Activated CD4-positive, alpha-beta T cell treated with anti-CD3 and anti-CD28 coated beads for 36 hours (primary cell): ENCODE measurements around the gene TAF1B. TPM values are rescaled to one million over a fixed set of nuclear protein-coding genes. Genes with fewer than 3 reads are reported as not detected.
"Not testable (repeated sequence)": the region's sequence is repeated elsewhere in the genome, so short reads cannot be mapped to it uniquely, and the experiment has no call there.

ENCODE experiments used
- ATAC-seq: fragments of 200-7000 bp; cut with Tn5 transposase; one replicate; pipeline ENCODE4 v1.10.0; 2021; ENCODE audit warnings: mild to moderate bottlenecking, moderate library complexity
- CTCF ChIA-PET: fragments of 350-600 bp; sonication (Branson Sonifier 250); formaldehyde crosslinking; loops from one replicate; lab custom pipeline; 2021; ENCODE audit warnings: antibody characterized with exemption; lab: Charles Lee
- POLR2A ChIA-PET: fragments of 350-600 bp; sonication (Branson Sonifier 250); formaldehyde crosslinking; loops from one replicate; lab custom pipeline; 2021; ENCODE audit warnings: antibody characterized with exemption, inconsistent platforms; lab: Charles Lee
- DNase-seq: peaks from one replicate; pipeline ENCODE4 v3.0.0-alpha.2; 2020
- H3K27ac Mint-ChIP-seq: one replicate; pipeline ENCODE4 v1.8.0; 2021; ENCODE audit warnings: mixed read lengths
- H3K27me3 Mint-ChIP-seq: one replicate; pipeline ENCODE4 v1.8.0; 2021; ENCODE audit warnings: mixed read lengths
- H3K36me3 Mint-ChIP-seq: one replicate; pipeline ENCODE4 v1.8.0; 2021; ENCODE audit warnings: low read depth, mixed read lengths
- H3K4me1 Mint-ChIP-seq: one replicate; pipeline ENCODE4 v1.8.0; 2021; ENCODE audit warnings: mixed read lengths
- H3K4me3 Mint-ChIP-seq: one replicate; pipeline ENCODE4 v1.8.0; 2021; ENCODE audit warnings: mild to moderate bottlenecking, moderate library complexity, mixed read lengths
- H3K9me3 Mint-ChIP-seq: one replicate; pipeline ENCODE4 v1.8.0; 2021; ENCODE audit warnings: low read depth, mixed read lengths
- intact Hi-C, 2 experiments: fragments of 100-400 bp; cut with DNase I in 1 of 2; cut with micrococcal nuclease in 1 of 2; formaldehyde crosslinking; loops; one replicate each; pipeline versions ENCODE4 v1.14.2 to v1.15.1; 2022 to 2024; cut with DNase I, micrococcal nuclease
- total RNA-seq, 2 experiments: library from RNA; stranded (reverse); gene quantifications; one replicate each; pipeline ENCODE4 v1.2.3, GENCODE V29; 2021

Gene TAF1B
- total RNA-seq, 2 experiments from 2014 or later = 28.7 to 28.8 TPM

DNA sequence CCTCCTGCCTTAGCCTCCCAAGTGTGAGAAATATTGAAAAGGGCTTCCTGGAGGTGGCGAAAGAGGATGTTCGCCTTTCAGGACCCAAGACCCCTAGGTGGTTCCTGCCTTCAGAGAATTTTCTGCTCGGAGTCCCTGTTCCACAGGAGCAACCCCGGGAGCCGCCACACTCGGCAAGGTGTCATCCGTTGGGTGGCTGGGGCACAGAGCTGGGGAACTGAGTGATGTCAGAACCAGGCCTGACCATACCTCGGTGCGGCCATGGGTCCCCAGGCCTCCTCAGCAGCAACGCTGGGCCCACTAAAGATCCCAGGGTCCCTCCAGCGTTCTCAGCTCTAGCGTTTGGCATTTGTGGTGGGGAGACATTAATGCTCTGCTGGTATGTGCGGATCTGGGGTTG, 23.7 kb upstream of the TAF1B start:
- DNase-seq (no peak), ATAC-seq (no peak)
- no peaks in the 10 kb centered on the region for H3K36me3 Mint-ChIP-seq
- ChIA-PET CTCF (interaction anchor here (1.2 kb wide), 1 partner anchor 229 kb away, joined by 3 read pairs; no protein-coding TSS in a partner anchor), POLR2A (no interaction called here)
- H3K9me3 Mint-ChIP-seq = no peaks in the 10 kb centered on the region
- intact Hi-C loops = loop anchor here (10.0 kb wide), 1 partner anchor 615 kb away; no protein-coding TSS in a partner anchor
- H3K27me3 Mint-ChIP-seq = no peaks in the 10 kb centered on the region
- H3K4me1 Mint-ChIP-seq = peaks cover 9% of the 10 kb centered on the region
- H3K4me3 Mint-ChIP-seq = no peak overlapping the region
- H3K27ac Mint-ChIP-seq = no peak overlapping the region

- no peaks in the 10 kb centered on the region for H3K9me3 Mint-ChIP-seq
- ChIA-PET POLR2A (no interaction called here), CTCF (interaction anchor here (0.7 to 1.2 kb wide), 2 partner anchors 122 to 228 kb away, joined by 3 read pairs; no protein-coding TSS in a partner anchor)
- H3K36me3 Mint-ChIP-seq = no peaks in the 10 kb centered on the region
- no peak overlapping the region for H3K4me3 Mint-ChIP-seq
- intact Hi-C loops = no loop called here
- DNase-seq (no peak), ATAC-seq (no peak)
- no peak overlapping the region for H3K27ac Mint-ChIP-seq
- no peaks in the 10 kb centered on the region for H3K27me3 Mint-ChIP-seq
- peaks cover 9% of the 10 kb centered on the region for H3K4me1 Mint-ChIP-seq
Observed at GRCh38 chr2:9820020-9820973, 23.0 kb upstream of the TAF1B start.

DNA sequence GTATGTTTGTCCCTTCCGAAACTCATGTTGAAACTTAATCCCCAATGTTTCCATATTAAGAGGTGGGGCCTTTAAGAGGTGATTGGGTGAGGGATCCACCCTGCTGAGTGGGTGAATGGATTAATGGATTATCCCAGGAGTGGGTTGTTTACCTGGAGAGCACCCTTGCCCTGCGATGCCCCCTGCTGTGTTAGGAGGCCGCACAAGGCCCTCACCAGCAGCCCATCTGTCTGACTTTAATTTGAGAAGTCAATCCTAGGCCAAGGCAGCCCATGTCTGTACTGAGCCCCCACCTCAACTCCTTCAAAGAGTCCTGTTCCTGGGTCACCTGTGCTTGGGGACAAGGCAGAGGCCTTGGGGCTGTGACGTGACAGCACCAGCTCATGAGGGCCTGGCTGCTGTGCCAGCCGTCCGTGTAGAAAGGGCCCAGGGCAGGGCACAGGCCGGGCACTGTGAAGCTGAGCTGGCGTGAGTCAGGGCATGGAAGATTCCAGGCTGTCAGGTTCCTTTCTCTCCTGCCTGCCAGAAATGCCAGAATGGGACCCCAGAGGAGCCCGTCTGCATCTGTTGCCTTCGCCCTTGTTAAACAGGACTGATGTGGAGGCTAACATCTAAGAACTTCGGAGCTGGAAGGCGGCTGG, 21.3 kb upstream of the TAF1B start:
- no peaks in the 10 kb centered on the region for H3K9me3 Mint-ChIP-seq
- intact Hi-C loops = no loop called here
- no peak overlapping the region for H3K27ac Mint-ChIP-seq
- H3K4me1 Mint-ChIP-seq = peaks cover 2% of the 10 kb centered on the region
- no peak overlapping the region for H3K4me3 Mint-ChIP-seq
- CTCF ChIA-PET = no interaction called here
- POLR2A ChIA-PET = no interaction called here
- no peaks in the 10 kb centered on the region for H3K27me3 Mint-ChIP-seq
- ATAC-seq (no peak), DNase-seq (no peak)
- no peaks in the 10 kb centered on the region for H3K36me3 Mint-ChIP-seq

- ChIA-PET POLR2A (no interaction called here), CTCF (interaction anchor here (0.9 to 2.0 kb wide), 2 partner anchors 9 to 10 kb away, joined by 4 to 6 read pairs; no protein-coding TSS in a partner anchor)
- H3K4me3 Mint-ChIP-seq = no peak overlapping the region
- H3K27me3 Mint-ChIP-seq = peaks cover 6% of the 10 kb centered on the region
- no peaks in the 10 kb centered on the region for H3K4me1 Mint-ChIP-seq
- H3K27ac Mint-ChIP-seq = no peak overlapping the region
- no peaks in the 10 kb centered on the region for H3K36me3 Mint-ChIP-seq
- no peaks in the 10 kb centered on the region for H3K9me3 Mint-ChIP-seq
- ATAC-seq = no peak
- DNase-seq = no peak
- intact Hi-C loops = no loop called here
Observed at GRCh38 chr2:9824441-9824840, 18.8 kb upstream of the TAF1B start.

- ChIA-PET POLR2A (no interaction called here), CTCF (interaction anchor here (2.0 kb wide), 1 partner anchor 11 kb away, joined by 6 read pairs; no protein-coding TSS in a partner anchor)
- Mint-ChIP-seq H3K9me3 (no peaks in the 10 kb centered on the region), H3K27ac (no peak overlapping the region), H3K4me1 (peaks cover 2% of the 10 kb centered on the region), H3K36me3 (no peaks in the 10 kb centered on the region), H3K27me3 (peaks cover 12% of the 10 kb centered on the region), H3K4me3 (no peak overlapping the region)
- ATAC-seq = no peak
- intact Hi-C loops = no loop called here
- no peak for DNase-seq
Observed at GRCh38 chr2:9824956-9825720, 18.1 kb upstream of the TAF1B start.

DNA sequence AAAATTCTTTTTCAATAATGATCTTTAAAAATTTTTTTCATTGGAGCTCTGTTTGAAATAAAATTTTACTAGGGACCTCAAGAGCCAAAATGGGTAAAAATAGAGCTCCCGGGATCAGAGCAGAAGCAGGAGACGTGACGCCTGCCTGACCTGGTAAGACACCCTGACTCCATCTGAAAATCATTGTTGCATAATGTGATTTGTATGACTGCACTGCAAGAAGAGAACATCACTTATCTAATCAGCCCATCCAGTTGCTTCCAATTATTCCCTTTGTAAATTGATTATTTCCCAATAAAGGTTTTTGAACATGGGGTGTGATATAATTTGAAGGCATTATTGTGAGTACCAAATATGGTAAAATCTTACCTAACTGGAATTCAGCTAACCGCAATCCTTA, 17.1 kb upstream of the TAF1B start:
- Mint-ChIP-seq H3K27me3 (peaks cover 12% of the 10 kb centered on the region), H3K36me3 (no peaks in the 10 kb centered on the region), H3K4me1 (peaks cover 10% of the 10 kb centered on the region), H3K4me3 (no peak overlapping the region), H3K27ac (no peak overlapping the region), H3K9me3 (no peaks in the 10 kb centered on the region)
- intact Hi-C loops = no loop called here
- no peak for ATAC-seq
- no peak for DNase-seq
- POLR2A ChIA-PET = no interaction called here
- CTCF ChIA-PET = interaction anchor here (1.0 to 1.2 kb wide), 2 partner anchors 12 to 306 kb away, joined by 4 read pairs; no protein-coding TSS in a partner anchor

DNA sequence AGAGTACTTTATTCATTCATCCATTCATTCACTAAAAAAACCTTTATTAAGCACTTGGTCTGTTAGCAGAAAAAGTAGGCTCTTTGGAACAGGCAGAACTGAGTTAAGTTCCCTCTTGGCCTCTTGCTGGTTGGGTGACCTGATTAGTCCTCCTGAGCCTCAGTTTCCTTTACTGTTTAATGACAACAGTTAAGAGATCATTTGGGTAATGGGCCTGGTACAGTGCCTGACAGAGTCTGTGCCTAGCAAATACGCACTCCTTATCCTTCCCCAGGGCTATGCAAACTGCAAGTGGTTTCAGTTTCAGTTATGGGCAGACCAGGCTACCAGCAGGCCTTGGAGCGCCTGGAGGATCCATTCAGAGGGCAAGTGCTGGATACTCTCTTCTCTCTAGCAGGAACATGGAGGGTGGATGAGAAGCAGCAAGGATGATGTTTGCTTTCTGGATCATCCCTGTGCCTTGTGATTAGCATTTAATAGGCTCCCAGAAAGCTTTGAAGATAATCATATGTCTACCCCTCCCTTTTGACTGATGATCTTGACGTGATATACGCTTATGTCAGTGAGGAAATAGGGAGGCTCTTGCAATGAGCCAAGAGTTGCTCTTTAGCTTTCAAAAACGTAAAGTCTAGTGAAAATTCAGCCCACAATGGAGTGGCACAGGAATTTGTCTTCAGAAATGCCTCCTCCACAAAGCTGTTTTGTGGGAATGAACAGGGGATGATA, 12.4 kb upstream of the TAF1B start:
- peaks cover 10% of the 10 kb centered on the region for H3K4me1 Mint-ChIP-seq
- H3K9me3 Mint-ChIP-seq = no peaks in the 10 kb centered on the region
- H3K4me3 Mint-ChIP-seq = no peak overlapping the region
- no peaks in the 10 kb centered on the region for H3K36me3 Mint-ChIP-seq
- CTCF ChIA-PET = interaction anchor here (0.7 to 1.5 kb wide), 5 partner anchors 15 to 245 kb away, joined by 3 to 4 read pairs (median 3); no protein-coding TSS in a partner anchor
- no peak for DNase-seq
- ATAC-seq = no peak
- POLR2A ChIA-PET = no interaction called here
- intact Hi-C loops = no loop called here
- peaks cover 20% of the 10 kb centered on the region for H3K27me3 Mint-ChIP-seq
- H3K27ac Mint-ChIP-seq = no peak overlapping the region

DNA sequence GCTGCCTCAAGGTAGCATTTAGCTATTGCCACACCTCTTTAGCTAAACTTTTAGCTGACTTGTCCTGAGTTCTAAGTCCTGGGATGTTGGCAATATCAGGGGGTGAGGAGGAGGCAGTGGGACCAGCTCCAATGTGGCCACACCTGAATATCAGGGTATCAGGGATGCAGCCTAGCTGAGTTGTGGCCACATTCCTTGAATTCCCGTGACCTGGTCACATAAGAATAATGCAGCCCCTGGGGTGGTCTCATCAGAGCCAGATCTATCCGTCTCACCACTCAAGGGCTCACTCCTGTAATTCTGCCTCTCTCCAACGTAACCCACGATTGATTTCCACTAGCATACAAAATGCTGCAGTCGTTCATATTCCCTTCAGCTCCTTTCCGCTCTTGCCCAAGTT, 11.6 kb upstream of the TAF1B start:
- CTCF ChIA-PET = interaction anchor here (0.7 to 1.5 kb wide), 3 partner anchors 16 to 244 kb away, joined by 3 to 4 read pairs (median 3); no protein-coding TSS in a partner anchor
- peaks cover 10% of the 10 kb centered on the region for H3K4me1 Mint-ChIP-seq
- no peak for ATAC-seq
- DNase-seq = no peak
- H3K9me3 Mint-ChIP-seq = no peaks in the 10 kb centered on the region
- POLR2A ChIA-PET = no interaction called here
- intact Hi-C loops = no loop called here
- no peak overlapping the region for H3K4me3 Mint-ChIP-seq
- no peaks in the 10 kb centered on the region for H3K36me3 Mint-ChIP-seq
- no peak overlapping the region for H3K27ac Mint-ChIP-seq
- H3K27me3 Mint-ChIP-seq = peaks cover 20% of the 10 kb centered on the region

DNA sequence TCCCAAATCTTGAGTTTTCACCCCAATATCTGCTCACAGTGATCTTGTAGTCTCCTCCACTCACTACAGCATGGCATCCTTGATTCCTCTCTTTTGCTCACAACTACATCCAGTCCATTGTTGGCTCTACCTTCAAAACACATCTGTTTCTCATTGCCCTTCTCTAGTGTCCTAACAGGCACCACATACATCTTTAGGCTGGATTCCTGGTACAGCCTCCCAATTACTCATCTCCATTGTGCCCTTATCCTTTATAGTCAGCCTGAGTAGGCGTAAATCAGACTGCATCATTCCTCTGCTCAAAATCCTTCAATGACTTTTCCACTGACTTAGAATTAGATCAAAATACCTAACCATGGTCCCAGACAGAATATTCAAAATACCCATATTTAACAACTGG, 10.7 kb upstream of the TAF1B start:
- DNase-seq = no peak
- Mint-ChIP-seq H3K4me3 (no peak overlapping the region), H3K27me3 (peaks cover 16% of the 10 kb centered on the region), H3K9me3 (no peaks in the 10 kb centered on the region), H3K27ac (no peak overlapping the region), H3K4me1 (peaks cover 10% of the 10 kb centered on the region), H3K36me3 (no peaks in the 10 kb centered on the region)
- no peak for ATAC-seq
- ChIA-PET POLR2A (no interaction called here), CTCF (no interaction called here)
- intact Hi-C loops = no loop called here

DNA sequence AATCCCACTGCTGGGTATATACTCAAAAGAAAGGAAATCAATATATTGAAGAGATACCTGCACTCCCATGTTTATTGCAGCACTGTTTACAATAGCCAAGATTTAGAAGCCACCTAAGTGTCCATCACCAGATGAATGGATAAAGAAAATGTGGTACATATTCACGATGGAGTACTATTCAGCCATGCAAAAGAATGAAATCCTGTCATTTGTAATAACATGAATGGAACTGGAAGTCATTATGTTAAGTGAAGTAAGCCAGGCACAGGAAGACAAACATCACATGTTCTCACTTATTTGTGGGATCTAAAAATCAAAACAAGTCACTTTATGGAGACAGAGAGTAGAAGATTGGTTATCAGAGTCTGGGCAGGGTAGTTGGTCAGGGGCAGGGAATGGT, 8.2 kb upstream of the TAF1B start:
- H3K36me3 Mint-ChIP-seq, POLR2A ChIA-PET, ATAC-seq, H3K27ac Mint-ChIP-seq, H3K4me3 Mint-ChIP-seq, CTCF ChIA-PET, H3K27me3 Mint-ChIP-seq, H3K4me1 Mint-ChIP-seq, intact Hi-C loops, DNase-seq, H3K9me3 Mint-ChIP-seq: not testable (repeated sequence)
